ENCODE data around the gene ANO10. TPM values are rescaled to one million over a fixed set of nuclear protein-coding genes. Genes with fewer than 3 reads are reported as not detected.

The ANO10 gene
- total RNA-seq, 1 donor = 7.1 TPM

GRCh38 chr3:43423142-43423541 is 198.7 kb downstream of the ANO10 start:
- no peaks in the 10 kb centered on the region for H3K9me3 ChIP-seq (ENCODE audit: low read depth, low read length)
- no peaks in the 10 kb centered on the region for H3K27me3 ChIP-seq (ENCODE audit: insufficient read depth, low read length)
- H3K4me1 ChIP-seq (ENCODE audit: insufficient read depth, low read length) = no peaks in the 10 kb centered on the region
- no peak overlapping the region for H3K4me3 ChIP-seq (ENCODE audit: low read length)

- Histone ChIP-seq H3K4me3 (ENCODE audit: low read length) (no peak overlapping the region), H3K27me3 (ENCODE audit: insufficient read depth, low read length) (no peaks in the 10 kb centered on the region), H3K9me3 (ENCODE audit: low read depth, low read length) (no peaks in the 10 kb centered on the region), H3K4me1 (ENCODE audit: insufficient read depth, low read length) (no peaks in the 10 kb centered on the region)
Measured at GRCh38 chr3:43418601-43419272, 203.1 kb downstream of the ANO10 start.

GRCh38 chr3:43417133-43417532 is 204.7 kb downstream of the ANO10 start:
- no peaks in the 10 kb centered on the region for H3K27me3 ChIP-seq (ENCODE audit: insufficient read depth, low read length)
- H3K9me3 ChIP-seq (ENCODE audit: low read depth, low read length) = no peaks in the 10 kb centered on the region
- H3K4me1 ChIP-seq (ENCODE audit: insufficient read depth, low read length) = no peaks in the 10 kb centered on the region
- H3K4me3 ChIP-seq (ENCODE audit: low read length) = no peak overlapping the region

GRCh38 chr3:43415088-43415487 is 206.7 kb downstream of the ANO10 start:
- Histone ChIP-seq H3K4me1 (ENCODE audit: insufficient read depth, low read length) (no peaks in the 10 kb centered on the region), H3K27me3 (ENCODE audit: insufficient read depth, low read length) (no peaks in the 10 kb centered on the region), H3K9me3 (ENCODE audit: low read depth, low read length) (no peaks in the 10 kb centered on the region), H3K4me3 (ENCODE audit: low read length) (no peak overlapping the region)

- Histone ChIP-seq H3K9me3 (ENCODE audit: low read depth, low read length) (no peaks in the 10 kb centered on the region), H3K4me1 (ENCODE audit: insufficient read depth, low read length) (no peaks in the 10 kb centered on the region), H3K27me3 (ENCODE audit: insufficient read depth, low read length) (no peaks in the 10 kb centered on the region), H3K4me3 (ENCODE audit: low read length) (no peak overlapping the region)
Measured at GRCh38 chr3:43413676-43414368, 208.0 kb downstream of the ANO10 start.

- H3K4me3 ChIP-seq (ENCODE audit: low read length) = no peak overlapping the region
- H3K4me1 ChIP-seq (ENCODE audit: insufficient read depth, low read length) = no peaks in the 10 kb centered on the region
- H3K27me3 ChIP-seq (ENCODE audit: insufficient read depth, low read length) = no peaks in the 10 kb centered on the region
- H3K9me3 ChIP-seq (ENCODE audit: low read depth, low read length) = no peaks in the 10 kb centered on the region
Measured at GRCh38 chr3:43411429-43411828, 210.4 kb downstream of the ANO10 start.

- Histone ChIP-seq H3K4me3 (ENCODE audit: low read length) (no peak overlapping the region), H3K9me3 (ENCODE audit: low read depth, low read length) (no peaks in the 10 kb centered on the region), H3K27me3 (ENCODE audit: insufficient read depth, low read length) (no peaks in the 10 kb centered on the region), H3K4me1 (ENCODE audit: insufficient read depth, low read length) (no peaks in the 10 kb centered on the region)
Measured at GRCh38 chr3:43410592-43410991, 211.2 kb downstream of the ANO10 start.

GRCh38 chr3:43409506-43409905 is 212.3 kb downstream of the ANO10 start:
- Histone ChIP-seq H3K4me3 (ENCODE audit: low read length) (no peak overlapping the region), H3K4me1 (ENCODE audit: insufficient read depth, low read length) (no peaks in the 10 kb centered on the region), H3K9me3 (ENCODE audit: low read depth, low read length) (no peaks in the 10 kb centered on the region), H3K27me3 (ENCODE audit: insufficient read depth, low read length) (no peaks in the 10 kb centered on the region)

- H3K4me1 ChIP-seq (ENCODE audit: insufficient read depth, low read length) = no peaks in the 10 kb centered on the region
- no peaks in the 10 kb centered on the region for H3K27me3 ChIP-seq (ENCODE audit: insufficient read depth, low read length)
- no peak overlapping the region for H3K4me3 ChIP-seq (ENCODE audit: low read length)
- no peaks in the 10 kb centered on the region for H3K9me3 ChIP-seq (ENCODE audit: low read depth, low read length)
Measured at GRCh38 chr3:43406643-43407023, 215.2 kb downstream of the ANO10 start.

- no peaks in the 10 kb centered on the region for H3K27me3 ChIP-seq (ENCODE audit: insufficient read depth, low read length)
- no peaks in the 10 kb centered on the region for H3K4me1 ChIP-seq (ENCODE audit: insufficient read depth, low read length)
Measured at GRCh38 chr3:43405888-43406642, 215.7 kb downstream of the ANO10 start.

GRCh38 chr3:43400781-43401730 is 220.8 kb downstream of the ANO10 start:
- Histone ChIP-seq H3K9me3 (ENCODE audit: low read depth, low read length) (no peaks in the 10 kb centered on the region), H3K4me1 (ENCODE audit: insufficient read depth, low read length) (no peaks in the 10 kb centered on the region), H3K27me3 (ENCODE audit: insufficient read depth, low read length) (no peaks in the 10 kb centered on the region), H3K4me3 (ENCODE audit: low read length) (no peak overlapping the region)

More at GRCh38 chr3:43405888-43406642, 215.7 kb downstream of the ANO10 start:
- Histone ChIP-seq H3K9me3 (ENCODE audit: low read depth, low read length) (no peaks in the 10 kb centered on the region), H3K4me3 (ENCODE audit: low read length) (no peak overlapping the region)

GRCh38 chr3:43400167-43400566 is 221.6 kb downstream of the ANO10 start:
- no peaks in the 10 kb centered on the region for H3K27me3 ChIP-seq (ENCODE audit: insufficient read depth, low read length)
- H3K9me3 ChIP-seq (ENCODE audit: low read depth, low read length) = no peaks in the 10 kb centered on the region
- no peaks in the 10 kb centered on the region for H3K4me1 ChIP-seq (ENCODE audit: insufficient read depth, low read length)
- no peak overlapping the region for H3K4me3 ChIP-seq (ENCODE audit: low read length)

GRCh38 chr3:43399034-43399433 is 222.8 kb downstream of the ANO10 start:
- Histone ChIP-seq H3K4me3 (ENCODE audit: low read length) (no peak overlapping the region), H3K27me3 (ENCODE audit: insufficient read depth, low read length) (no peaks in the 10 kb centered on the region), H3K4me1 (ENCODE audit: insufficient read depth, low read length) (no peaks in the 10 kb centered on the region), H3K9me3 (ENCODE audit: low read depth, low read length) (no peaks in the 10 kb centered on the region)

GRCh38 chr3:43394041-43394554 is 227.7 kb downstream of the ANO10 start:
- no peaks in the 10 kb centered on the region for H3K27me3 ChIP-seq (ENCODE audit: insufficient read depth, low read length)
- H3K9me3 ChIP-seq (ENCODE audit: low read depth, low read length) = no peaks in the 10 kb centered on the region
- H3K4me3 ChIP-seq (ENCODE audit: low read length) = no peak overlapping the region
- H3K4me1 ChIP-seq (ENCODE audit: insufficient read depth, low read length) = peaks cover 16% of the 10 kb centered on the region

Data from mononuclear cell (primary cell).